Lung (tissue), 12 donors: ENCODE data around the gene AZU1. TPM values are rescaled to one million over a fixed set of nuclear protein-coding genes. Genes with fewer than 3 reads are reported as not detected.

Experiments used
- ATAC-seq: fragments of 200-7000 bp; cut with Tn5 transposase; one replicate; pipeline ENCODE4 v1.9.1; 2020; ENCODE audit warnings: moderate number of reproducible peaks; ENCODE audit not compliant: insufficient read depth, low FRiP score
- DNase-seq, 3 donors: peaks; one replicate each; pipeline ENCODE4 v3.0.0-alpha.2; 2013 to 2017
- H3K27ac ChIP-seq, 2 donors: one replicate each; pipeline ENCODE4 v1.5.1; 2013; ENCODE audit warnings: mild to moderate bottlenecking in 2 of 2, moderate library complexity in 2 of 2, control low read depth in 1 of 2, inconsistent platforms in 1 of 2, low read depth in 1 of 2, low read length in 1 of 2
- H3K27me3 ChIP-seq, 3 donors: one replicate each; pipeline ENCODE4 v1.5.1; 2013; ENCODE audit warnings: low read length in 2 of 3; ENCODE audit not compliant: control insufficient read depth in 3 of 3, insufficient read depth in 3 of 3
- H3K36me3 ChIP-seq, 4 donors: one replicate each; pipeline ENCODE4 v1.5.1; 2013; ENCODE audit warnings: low read length in 4 of 4, mild to moderate bottlenecking in 1 of 4, moderate library complexity in 1 of 4; ENCODE audit not compliant: control insufficient read depth in 4 of 4, insufficient read depth in 4 of 4
- H3K4me1 ChIP-seq, 5 donors: one replicate each; pipeline ENCODE4 v1.5.1; 2013; ENCODE audit warnings: low read length in 5 of 5, mild to moderate bottlenecking in 2 of 5, moderate library complexity in 1 of 5; ENCODE audit not compliant: control insufficient read depth in 5 of 5, insufficient read depth in 5 of 5
- H3K4me3 ChIP-seq: one replicate; pipeline ENCODE4 v1.5.1; 2013; ENCODE audit warnings: mild to moderate bottlenecking, control low read depth, moderate library complexity
- H3K9ac ChIP-seq, 2 donors: one replicate each; pipeline ENCODE4 v1.5.1; 2013; ENCODE audit warnings: low read length in 2 of 2, control low read depth in 1 of 2; ENCODE audit not compliant: insufficient read depth in 1 of 2
- H3K9me3 ChIP-seq, 4 donors: one replicate each; pipeline ENCODE4 v1.5.1; 2013; ENCODE audit warnings: low read length in 3 of 4, mild to moderate bottlenecking in 1 of 4, moderate library complexity in 1 of 4; ENCODE audit not compliant: control insufficient read depth in 4 of 4, insufficient read depth in 3 of 4
- WGBS, 2 donors: extraction: QIAGEN DNeasy Blood & Tissue Kit; methylation state at CpG; one replicate each; pipeline ENCODE4 v1.1.7; 2013; 5-methylcytosine and 5-hydroxymethylcytosine counted together
- polyA plus RNA-seq, 2 donors: library from polyadenylated mRNA; stranded (reverse); fragments of 200-250 nt; gene quantifications; one replicate each; pipeline ENCODE4 v1.2.1, GENCODE V29; 2013
- total RNA-seq, 2 donors: library from RNA; depleted of rRNA in 1 of 2; stranded (reverse); fragments of >200 nt in 1 of 2; gene quantifications; one replicate each; pipeline ENCODE4 v1.2.1, GENCODE V29; 2014 to 2021
- TF ChIP-seq, protein P1 (sequence below): IDR thresholded peaks from 2 replicates; pipeline ENCODE4 v1.5.1; 2012; ENCODE audit warnings: mild to moderate bottlenecking; ENCODE audit errors: control extremely low read depth, extremely low read depth
- donor health status: control.
- donor health status: control.
- donor health status: Bipolar disorder and iron deficiency.
- donor health status: healthy.
- donor health status: DM: yes; HTN: yes; CAD: no.

AZU1 gene
- total and polyA plus RNA-seq, 4 donors, result 2.0 to 9.8 (median 4.4) TPM

DNA sequence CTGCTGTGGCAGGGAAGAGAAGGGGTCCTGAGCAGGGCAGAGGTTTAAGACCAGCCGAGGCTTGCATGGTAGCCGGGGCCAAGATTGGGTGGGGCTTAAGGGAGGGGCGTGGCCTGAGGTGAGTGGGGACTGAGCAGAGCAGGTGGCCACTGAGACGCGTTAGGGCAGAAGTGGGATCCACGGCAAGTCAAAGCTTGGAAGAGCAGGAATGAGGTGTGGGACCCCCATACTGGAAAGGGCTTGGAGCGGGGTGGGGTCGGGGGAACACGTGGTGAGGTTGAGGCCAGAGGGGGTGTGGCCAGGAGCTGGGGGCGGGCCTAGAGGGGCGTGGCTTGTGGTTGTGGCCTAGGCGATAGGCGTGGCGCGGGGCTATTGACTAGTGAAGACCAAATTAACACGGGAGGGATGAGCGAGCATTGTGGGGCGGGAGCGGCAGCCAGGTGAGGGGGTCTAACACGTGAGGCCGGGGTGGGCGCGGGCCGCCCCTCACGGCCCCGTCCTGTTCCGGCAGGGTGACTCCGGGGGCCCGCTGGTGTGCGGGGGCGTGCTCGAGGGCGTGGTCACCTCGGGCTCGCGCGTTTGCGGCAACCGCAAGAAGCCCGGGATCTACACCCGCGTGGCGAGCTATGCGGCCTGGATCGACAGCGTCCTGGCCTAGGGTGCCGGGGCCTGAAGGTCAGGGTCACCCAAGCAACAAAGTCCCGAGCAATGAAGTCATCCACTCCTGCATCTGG lies 35.1 kb downstream of the AZU1 start:
- Histone ChIP-seq H3K27ac (peak overlapping the region in 1 of 2 donors; percentile 23), H3K36me3 (peaks cover 0 to 6% (median 4%) of the 10 kb centered on the region in 4 donors), H3K9me3 (no peaks in the 10 kb centered on the region), H3K9ac (no peak overlapping the region), H3K4me1 (peaks cover 0 to 13% (median 9%) of the 10 kb centered on the region in 5 donors), H3K27me3 (peaks cover 0 to 12% (median 0%) of the 10 kb centered on the region in 3 donors), H3K4me3 (no peak overlapping the region)
- ATAC-seq (peak; percentile 14), DNase-seq (peak in 2 of 3 donors; percentile 33 to 72)
- whole genome bisulfite sequencing, 2 donors, result 12 to 20% methylated on average over 38 to 48 of the region's 48 CpGs
- TF ChIP-seq, protein P1, sequence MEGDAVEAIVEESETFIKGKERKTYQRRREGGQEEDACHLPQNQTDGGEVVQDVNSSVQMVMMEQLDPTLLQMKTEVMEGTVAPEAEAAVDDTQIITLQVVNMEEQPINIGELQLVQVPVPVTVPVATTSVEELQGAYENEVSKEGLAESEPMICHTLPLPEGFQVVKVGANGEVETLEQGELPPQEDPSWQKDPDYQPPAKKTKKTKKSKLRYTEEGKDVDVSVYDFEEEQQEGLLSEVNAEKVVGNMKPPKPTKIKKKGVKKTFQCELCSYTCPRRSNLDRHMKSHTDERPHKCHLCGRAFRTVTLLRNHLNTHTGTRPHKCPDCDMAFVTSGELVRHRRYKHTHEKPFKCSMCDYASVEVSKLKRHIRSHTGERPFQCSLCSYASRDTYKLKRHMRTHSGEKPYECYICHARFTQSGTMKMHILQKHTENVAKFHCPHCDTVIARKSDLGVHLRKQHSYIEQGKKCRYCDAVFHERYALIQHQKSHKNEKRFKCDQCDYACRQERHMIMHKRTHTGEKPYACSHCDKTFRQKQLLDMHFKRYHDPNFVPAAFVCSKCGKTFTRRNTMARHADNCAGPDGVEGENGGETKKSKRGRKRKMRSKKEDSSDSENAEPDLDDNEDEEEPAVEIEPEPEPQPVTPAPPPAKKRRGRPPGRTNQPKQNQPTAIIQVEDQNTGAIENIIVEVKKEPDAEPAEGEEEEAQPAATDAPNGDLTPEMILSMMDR, result no peak

DNA sequence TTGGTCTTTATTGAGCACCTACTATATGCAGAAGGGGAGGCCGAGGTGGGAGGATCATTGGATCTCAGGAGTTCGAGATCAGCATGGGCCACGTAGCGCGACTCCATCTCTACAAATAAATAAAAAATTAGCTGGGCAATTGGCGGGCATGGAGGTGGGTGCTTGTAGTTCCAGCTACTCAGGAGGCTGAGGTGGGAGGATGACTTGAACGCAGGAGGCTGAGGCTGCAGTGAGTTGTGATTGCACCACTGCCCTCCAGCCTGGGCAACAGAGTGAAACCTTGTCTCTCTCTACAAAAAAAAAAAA lies 35.6 kb downstream of the AZU1 start:
- WGBS, 2 donors, result 68 to 75% methylated on average over 7 of the region's 7 CpGs
- Histone ChIP-seq H3K9ac (no peak overlapping the region), H3K4me1 (peaks cover 0 to 13% (median 9%) of the 10 kb centered on the region in 5 donors), H3K27ac (peak overlapping the region in 1 of 2 donors; percentile 23), H3K27me3 (peaks cover 0 to 12% (median 0%) of the 10 kb centered on the region in 3 donors), H3K36me3 (peaks cover 0 to 11% (median 7%) of the 10 kb centered on the region in 4 donors), H3K4me3 (no peak overlapping the region), H3K9me3 (no peaks in the 10 kb centered on the region)
- ATAC-seq (no peak), DNase-seq (no peak)
- TF ChIP-seq, protein P1, result no peak

DNA sequence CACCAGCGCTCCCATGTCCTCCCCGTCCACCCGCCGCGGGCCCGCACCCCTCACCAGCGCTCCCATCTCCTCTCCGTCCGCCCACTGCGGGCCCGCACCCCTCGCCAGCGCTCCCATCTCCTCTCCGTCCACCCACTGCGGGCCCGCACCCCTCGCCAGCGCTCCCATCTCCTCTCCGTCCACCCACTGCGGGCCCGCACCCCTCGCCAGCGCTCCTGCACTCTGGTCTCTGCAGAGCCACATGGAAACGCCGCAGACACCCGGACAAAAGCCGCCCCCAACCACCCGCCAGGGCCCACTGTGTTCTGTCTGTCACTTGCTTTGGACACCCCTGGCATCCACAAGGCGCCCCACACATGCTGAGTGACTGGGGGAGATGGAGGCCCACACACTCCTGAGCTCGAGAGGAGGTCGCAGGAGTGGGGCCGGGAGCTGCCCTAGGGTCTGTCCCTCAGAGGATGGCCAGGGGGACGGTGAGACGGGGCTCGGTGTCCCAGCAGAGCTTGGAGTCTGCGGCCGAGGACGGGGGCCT lies 39.2 kb downstream of the AZU1 start:
- H3K27ac ChIP-seq, result no peak overlapping the region
- DNase-seq (no peak), ATAC-seq (no peak)
- H3K9me3 ChIP-seq, result no peaks in the 10 kb centered on the region
- no peak overlapping the region for H3K9ac ChIP-seq
- WGBS, 2 donors, result 85 to 89% methylated on average over 27 to 38 of the region's 38 CpGs
- TF ChIP-seq, protein P1, result no peak
- H3K27me3 ChIP-seq, result peaks cover 0 to 2% (median 0%) of the 10 kb centered on the region in 3 donors
- H3K4me3 ChIP-seq, result no peak overlapping the region
- peaks cover 0 to 20% (median 12%) of the 10 kb centered on the region in 5 donors for H3K4me1 ChIP-seq
- H3K36me3 ChIP-seq, result peaks cover 0 to 30% (median 13%) of the 10 kb centered on the region in 4 donors
